Cardiac muscle cell (in vitro differentiated cells and primary cell): ENCODE data around the gene TKT. TPM values are rescaled to one million over a fixed set of nuclear protein-coding genes. Genes with fewer than 3 reads are reported as not detected.

Source experiments
- DNase-seq, 2 donors: peaks; one replicate each; pipeline versions ENCODE4 v3.0.0 to v3.0.0-alpha.2; 2010 to 2017; ENCODE audit warnings: low read depth in 1 of 2, low spot score in 1 of 2
- H3K27ac ChIP-seq: fragments of 200-600 bp; sonication (generic); 2 replicates; pipeline ENCODE4 v1.5.1; 2016
- H3K27me3 ChIP-seq: fragments of 200-600 bp; sonication (generic); 2 replicates; pipeline ENCODE4 v1.6.0; 2016; ENCODE audit warnings: control low read depth
- H3K36me3 ChIP-seq: fragments of 200-600 bp; sonication (generic); 2 replicates; pipeline ENCODE4 v1.5.1; 2016; ENCODE audit warnings: control low read depth
- H3K4me1 ChIP-seq: fragments of 200-600 bp; sonication (generic); 2 replicates; pipeline ENCODE4 v1.8.1; 2017; ENCODE audit warnings: low read depth, mild to moderate bottlenecking, mixed run types
- H3K4me3 ChIP-seq: fragments of 200-600 bp; sonication (generic); 2 replicates; pipeline ENCODE4 v1.5.1; 2016; ENCODE audit warnings: mild to moderate bottlenecking
- H3K9me3 ChIP-seq: fragments of 200-600 bp; sonication (generic); 2 replicates; pipeline ENCODE4 v1.5.1; 2017; ENCODE audit warnings: low read depth, mild to moderate bottlenecking, control low read depth
- CTCF ChIP-seq: IDR thresholded peaks from 2 replicates; pipeline ENCODE4 v1.5.1; 2012; ENCODE audit warnings: low read depth, mild to moderate bottlenecking, low read length
- polyA plus RNA-seq: library from polyadenylated mRNA; unstranded; fragments of >200 nt; fragmentation: Nextera tagmentation; extraction: Ambion mirVana; gene quantifications from 2 replicates; pipeline ENCODE4 v1.2.1, GENCODE V29; 2016
- total RNA-seq: library from RNA; depleted of rRNA; stranded (reverse); fragments of >200 nt; gene quantifications from 2 replicates; pipeline ENCODE4 v1.2.3, GENCODE V29; 2016

TKT gene
- total and polyA plus RNA-seq, 2 experiments from 2014 or later, result 70.9 to 119 TPM

DNA sequence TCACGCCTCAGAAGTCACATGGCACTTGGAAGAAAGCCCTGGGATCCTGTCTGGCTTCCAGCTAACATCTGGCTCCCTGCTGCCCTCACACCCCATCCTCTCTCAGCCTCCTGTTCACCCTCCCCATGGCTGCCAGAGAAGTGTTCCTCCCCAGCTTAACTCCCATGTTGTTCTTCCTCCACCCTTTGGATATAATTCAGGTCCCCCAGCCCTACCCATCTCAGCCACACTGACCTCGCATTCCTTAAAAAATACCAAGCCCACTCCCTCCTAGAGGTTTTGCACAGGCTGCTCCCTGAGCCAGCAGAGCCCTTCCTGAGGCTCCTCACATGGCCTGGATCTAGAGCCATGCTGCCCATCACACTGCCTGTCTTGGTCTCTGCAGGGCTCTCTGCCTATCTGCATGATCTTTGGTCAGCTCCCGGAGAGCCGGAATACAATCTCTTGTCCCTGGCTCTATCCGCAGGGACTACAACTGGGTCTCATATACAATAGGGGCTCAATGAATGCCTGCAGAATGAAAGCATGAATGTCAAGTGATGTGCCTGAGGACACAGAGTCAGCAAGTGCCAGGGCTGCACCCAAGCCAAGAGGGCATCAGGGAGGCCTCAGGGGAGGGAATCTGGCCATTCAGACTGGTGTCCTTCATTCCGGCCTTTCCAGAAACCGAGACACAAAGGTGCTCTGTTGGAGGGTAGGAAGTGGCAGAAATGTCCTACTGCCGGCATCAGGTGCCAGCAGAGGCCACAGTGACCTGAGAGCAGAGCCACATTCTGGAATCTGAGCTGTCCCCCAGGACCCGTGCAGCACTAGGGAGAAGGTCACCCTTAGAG, 3.8 kb upstream of the TKT start:
- DNase-seq, result no peak
- H3K4me3 ChIP-seq, result no peak overlapping the region
- no peak for TF ChIP-seq CTCF
- no peaks in the 10 kb centered on the region for H3K4me1 ChIP-seq
- no peak overlapping the region for H3K27ac ChIP-seq
- H3K9me3 ChIP-seq, result no peaks in the 10 kb centered on the region
- no peaks in the 10 kb centered on the region for H3K27me3 ChIP-seq
- H3K36me3 ChIP-seq, result no peaks in the 10 kb centered on the region

- Histone ChIP-seq H3K27ac (no peak overlapping the region), H3K9me3 (no peaks in the 10 kb centered on the region), H3K4me3 (no peak overlapping the region), H3K36me3 (no peaks in the 10 kb centered on the region), H3K27me3 (no peaks in the 10 kb centered on the region), H3K4me1 (no peaks in the 10 kb centered on the region)
- DNase-seq, result no peak
- TF ChIP-seq CTCF, result no peak
Observed at GRCh38 chr3:53258600-53259426, 3.0 kb upstream of the TKT start.

DNA sequence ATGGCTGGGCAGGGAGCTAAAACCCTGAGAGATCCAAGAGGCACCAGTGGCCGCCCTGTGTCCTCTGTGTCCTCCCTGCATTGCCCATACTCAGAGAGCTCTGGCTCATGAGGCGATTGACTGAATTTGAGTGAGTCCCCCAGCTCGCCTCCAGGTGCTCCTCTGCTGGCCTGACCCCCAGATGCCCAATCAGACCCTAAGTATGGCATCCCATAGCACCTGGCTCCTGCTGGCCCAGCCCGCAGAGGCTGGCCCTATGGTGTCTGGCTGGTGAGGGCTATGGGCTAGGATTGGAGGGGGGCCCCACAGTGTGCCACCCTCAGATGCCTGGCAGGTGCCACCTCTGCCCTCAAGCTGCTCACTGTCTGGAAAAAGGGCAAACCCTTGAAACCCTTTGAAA, 1.6 kb upstream of the TKT start:
- no peak for DNase-seq
- no peak overlapping the region for H3K4me3 ChIP-seq
- no peaks in the 10 kb centered on the region for H3K36me3 ChIP-seq
- no peaks in the 10 kb centered on the region for H3K9me3 ChIP-seq
- H3K27ac ChIP-seq, result no peak overlapping the region
- H3K4me1 ChIP-seq, result peaks cover 4% of the 10 kb centered on the region
- no peaks in the 10 kb centered on the region for H3K27me3 ChIP-seq
- no peak for TF ChIP-seq CTCF

- H3K9me3 ChIP-seq, result no peaks in the 10 kb centered on the region
- peaks cover 8% of the 10 kb centered on the region for H3K4me1 ChIP-seq
- no peaks in the 10 kb centered on the region for H3K36me3 ChIP-seq
- no peak overlapping the region for H3K27ac ChIP-seq
- no peak overlapping the region for H3K4me3 ChIP-seq
- no peak for TF ChIP-seq CTCF
- DNase-seq, result no peak
- no peaks in the 10 kb centered on the region for H3K27me3 ChIP-seq
Observed at GRCh38 chr3:53256704-53257055, 858 bp upstream of the TKT start.

DNA sequence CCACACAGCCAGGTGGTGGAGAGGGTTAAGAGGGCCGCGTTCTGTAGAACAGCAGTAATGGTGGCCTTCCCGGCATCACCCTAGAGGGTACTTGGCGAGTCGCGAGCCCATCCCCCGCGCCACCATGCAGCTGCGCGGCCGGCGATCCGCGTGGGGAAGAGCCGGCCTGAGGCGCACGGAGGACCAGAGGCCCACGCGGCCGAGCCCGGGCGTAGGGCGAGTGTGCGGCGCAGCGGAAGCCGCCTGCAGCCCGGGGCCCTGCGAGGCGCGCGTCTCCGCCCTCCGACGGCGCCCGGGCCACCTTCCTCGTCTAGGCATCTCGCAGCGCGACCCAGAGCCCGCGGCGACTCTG, 423 bp downstream of the TKT start:
- TF ChIP-seq CTCF, result no peak
- peak in 1 of 2 donors; percentile 29 for DNase-seq
- no peaks in the 10 kb centered on the region for H3K9me3 ChIP-seq
- H3K36me3 ChIP-seq, result no peaks in the 10 kb centered on the region
- peak overlapping the region; percentile 41 for H3K27ac ChIP-seq
- H3K27me3 ChIP-seq, result no peaks in the 10 kb centered on the region
- peak overlapping the region; percentile 73 for H3K4me3 ChIP-seq
- peaks cover 8% of the 10 kb centered on the region for H3K4me1 ChIP-seq
